GM21723 (cell line): ENCODE measurements around the gene DIAPH3.

Experiments used
- ATAC-seq: cut with Tn5 transposase; IDR thresholded peaks from one replicate; pipeline ENCODE4 v1.9.1; 2021; ENCODE audit warnings: mild to moderate bottlenecking, moderate library complexity; ENCODE audit not compliant: unreplicated experiment

DIAPH3 gene

GRCh38 chr13:59643906-59644626, 519.7 kb downstream of the DIAPH3 start:
- ATAC-seq: no peak

GRCh38 chr13:59643364-59643841, 520.3 kb downstream of the DIAPH3 start:
- ATAC-seq: no peak

GRCh38 chr13:59641817-59642216, 521.9 kb downstream of the DIAPH3 start:
- no peak for ATAC-seq

- ATAC-seq: no peak
Measured at GRCh38 chr13:59641261-59641660, 522.5 kb downstream of the DIAPH3 start.

- no peak for ATAC-seq
Measured at GRCh38 chr13:59638404-59638803, 525.3 kb downstream of the DIAPH3 start.

- ATAC-seq: no peak
Measured at GRCh38 chr13:59635589-59635988, 528.1 kb downstream of the DIAPH3 start.

- no peak for ATAC-seq
Measured at GRCh38 chr13:59633290-59633689, 530.4 kb downstream of the DIAPH3 start.

- ATAC-seq: no peak
Measured at GRCh38 chr13:59631271-59631670, 532.5 kb downstream of the DIAPH3 start.

- ATAC-seq: no peak
Measured at GRCh38 chr13:59625111-59625510, 538.6 kb downstream of the DIAPH3 start.

- no peak for ATAC-seq
Measured at GRCh38 chr13:59623206-59623915, 540.4 kb downstream of the DIAPH3 start.

GRCh38 chr13:59621773-59622172, 542.0 kb downstream of the DIAPH3 start:
- no peak for ATAC-seq
